Measurements from ENCODE around the gene IL36RN. TPM values are rescaled to one million over a fixed set of nuclear protein-coding genes. Genes with fewer than 3 reads are reported as not detected.

Gene IL36RN
- total RNA-seq, 1 experiment from 2014 or later, result 0.12 TPM

- Mint-ChIP-seq H3K36me3 (ENCODE audit: insufficient read depth, unreplicated experiment) (peaks cover 2% of the 10 kb centered on the region), H3K4me3 (ENCODE audit: low read depth, unreplicated experiment) (no peak overlapping the region), H3K9me3 (ENCODE audit: low read depth, unreplicated experiment) (no peaks in the 10 kb centered on the region), H3K27me3 (ENCODE audit: unreplicated experiment) (no peaks in the 10 kb centered on the region), H3K27ac (ENCODE audit: unreplicated experiment) (no peak overlapping the region), H3K4me1 (ENCODE audit: low read depth, unreplicated experiment) (peaks cover 7% of the 10 kb centered on the region)
- CTCF ChIA-PET, result no interaction called here
- BruUV-seq (replicated peaks), result no TSS peak
- intact Hi-C loops (cut with micrococcal nuclease; ENCODE audit: unreplicated experiment), result no loop called here
- no peak for TF ChIP-seq CTCF (IDR thresholded peaks at IDR 0.05; ENCODE audit: unreplicated experiment)
- no peak for DNase-seq
Observed at GRCh38 chr2:113112441-113112840, 53.4 kb downstream of the IL36RN start.

- no TSS peak for BruUV-seq (replicated peaks)
- CTCF ChIA-PET, result no interaction called here
- Mint-ChIP-seq H3K27me3 (ENCODE audit: unreplicated experiment) (no peaks in the 10 kb centered on the region), H3K4me1 (ENCODE audit: low read depth, unreplicated experiment) (peaks cover 11% of the 10 kb centered on the region), H3K4me3 (ENCODE audit: low read depth, unreplicated experiment) (no peak overlapping the region), H3K9me3 (ENCODE audit: low read depth, unreplicated experiment) (no peaks in the 10 kb centered on the region), H3K36me3 (ENCODE audit: insufficient read depth, unreplicated experiment) (peaks cover 6% of the 10 kb centered on the region), H3K27ac (ENCODE audit: unreplicated experiment) (no peak overlapping the region)
- no peak for DNase-seq
- intact Hi-C loops (cut with micrococcal nuclease; ENCODE audit: unreplicated experiment), result no loop called here
- no peak for TF ChIP-seq CTCF (IDR thresholded peaks at IDR 0.05; ENCODE audit: unreplicated experiment)
Observed at GRCh38 chr2:113112871-113113270, 53.9 kb downstream of the IL36RN start.

- Mint-ChIP-seq H3K9me3 (ENCODE audit: low read depth, unreplicated experiment) (no peaks in the 10 kb centered on the region), H3K4me1 (ENCODE audit: low read depth, unreplicated experiment) (peaks cover 19% of the 10 kb centered on the region), H3K4me3 (ENCODE audit: low read depth, unreplicated experiment) (no peak overlapping the region), H3K36me3 (ENCODE audit: insufficient read depth, unreplicated experiment) (peaks cover 11% of the 10 kb centered on the region), H3K27ac (ENCODE audit: unreplicated experiment) (no peak overlapping the region), H3K27me3 (ENCODE audit: unreplicated experiment) (no peaks in the 10 kb centered on the region)
- intact Hi-C loops (cut with micrococcal nuclease; ENCODE audit: unreplicated experiment), result no loop called here
- no TSS peak for BruUV-seq (replicated peaks)
- CTCF ChIA-PET, result no interaction called here
- no peak for DNase-seq
- TF ChIP-seq CTCF (IDR thresholded peaks at IDR 0.05; ENCODE audit: unreplicated experiment), result no peak
Observed at GRCh38 chr2:113113807-113114206, 54.8 kb downstream of the IL36RN start.

Other genes with a start within 250 kb of the IL36RN start
- gene IL1B, start 222.4 kb upstream of the IL36RN start, total RNA-seq (2022), result 4.1 and 15.5 TPM in 2 replicates
- gene IL37, start 148.0 kb upstream of the IL36RN start, total RNA-seq (2022), result 1.9 and 2.0 TPM in 2 replicates
- gene IL36G, start 81.2 kb upstream of the IL36RN start, total RNA-seq (2022), result 0.38 TPM in 1 of 2 replicates, not detected in the other
- gene IL36A, start 53.7 kb upstream of the IL36RN start, total RNA-seq (2022), result not detected in 2 replicates
- gene IL36B, start 6.3 kb upstream of the IL36RN start, total RNA-seq (2022), result not detected in 2 replicates
- gene IL1F10, start 8.8 kb downstream of the IL36RN start, total RNA-seq (2022), result not detected in 2 replicates
- 19.4 and 55.8 TPM in 2 replicates for gene IL1RN, start 68.4 kb downstream of the IL36RN start, total RNA-seq (2022)
- gene PSD4, start 114.8 kb downstream of the IL36RN start, total RNA-seq (2022), result 58.7 and 64.5 TPM in 2 replicates
- gene PAX8, start 219.7 kb downstream of the IL36RN start, total RNA-seq (2022), result 12.2 and 14.5 TPM in 2 replicates

Data from Calu3 (cell line).